ENCODE data around the gene KLHL30. TPM values are rescaled to one million over a fixed set of nuclear protein-coding genes. Genes with fewer than 3 reads are reported as not detected.

The KLHL30 gene
- total RNA-seq, 3 donors from 2014 or later = 0.15 to 0.98 (median 0.32) TPM

DNA sequence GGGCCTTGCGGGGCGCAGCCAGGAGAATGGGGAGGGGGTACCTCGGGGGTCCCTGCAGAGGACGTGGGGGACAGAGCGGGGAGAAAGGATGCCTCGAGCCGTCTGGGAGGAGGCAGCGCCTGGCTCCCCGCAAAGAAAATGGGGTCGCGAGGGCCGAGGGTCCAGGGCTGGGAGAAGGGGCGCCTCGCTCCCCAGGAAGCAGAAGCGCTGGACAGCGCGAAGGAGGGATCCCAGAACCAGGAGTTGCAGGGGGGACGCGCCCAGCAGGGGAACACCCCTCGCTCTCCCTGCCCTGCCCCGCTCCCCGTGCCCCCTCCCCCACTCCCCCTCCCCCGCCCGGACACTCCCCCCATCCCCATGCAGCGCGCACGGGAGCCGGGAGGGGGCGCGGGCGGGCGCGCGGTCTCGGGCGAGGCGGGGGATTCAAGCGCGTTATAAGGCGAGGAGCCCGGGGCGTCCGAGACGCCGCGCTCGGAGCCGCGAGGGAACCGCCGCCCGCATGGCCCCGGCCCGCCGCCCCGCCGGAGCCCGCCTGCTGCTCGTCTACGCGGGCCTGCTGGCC, 20.1 kb downstream of the KLHL30 start, which contains the start of gene ERFE:
Gene ERFE, plus strand, starts transcription at position 462 of the 562 bp plus-strand sequence. Its CDS starts 38 bp downstream, at position 500.
- Histone ChIP-seq H3K4me1 (no peaks in the 10 kb centered on the region), H3K4me3 (peak within 1 kb of the TSS; percentile 10 to 57 (median 37)), H3K27me3 (peaks cover 0 to 17% of the 10 kb centered on the region in 2 donors), H3K9me3 (no peaks in the 10 kb centered on the region), H3K27ac (no peak within 1 kb of the TSS), H3K36me3 (no peaks in the 10 kb centered on the region)
- DNase-seq (ENCODE audit: low spot score in 2 of 2) = no peak
- intact Hi-C loops (cut with DNase I; ENCODE audit: low total_unique reads) = no loop called here
- TF ChIP-seq, protein P1, sequence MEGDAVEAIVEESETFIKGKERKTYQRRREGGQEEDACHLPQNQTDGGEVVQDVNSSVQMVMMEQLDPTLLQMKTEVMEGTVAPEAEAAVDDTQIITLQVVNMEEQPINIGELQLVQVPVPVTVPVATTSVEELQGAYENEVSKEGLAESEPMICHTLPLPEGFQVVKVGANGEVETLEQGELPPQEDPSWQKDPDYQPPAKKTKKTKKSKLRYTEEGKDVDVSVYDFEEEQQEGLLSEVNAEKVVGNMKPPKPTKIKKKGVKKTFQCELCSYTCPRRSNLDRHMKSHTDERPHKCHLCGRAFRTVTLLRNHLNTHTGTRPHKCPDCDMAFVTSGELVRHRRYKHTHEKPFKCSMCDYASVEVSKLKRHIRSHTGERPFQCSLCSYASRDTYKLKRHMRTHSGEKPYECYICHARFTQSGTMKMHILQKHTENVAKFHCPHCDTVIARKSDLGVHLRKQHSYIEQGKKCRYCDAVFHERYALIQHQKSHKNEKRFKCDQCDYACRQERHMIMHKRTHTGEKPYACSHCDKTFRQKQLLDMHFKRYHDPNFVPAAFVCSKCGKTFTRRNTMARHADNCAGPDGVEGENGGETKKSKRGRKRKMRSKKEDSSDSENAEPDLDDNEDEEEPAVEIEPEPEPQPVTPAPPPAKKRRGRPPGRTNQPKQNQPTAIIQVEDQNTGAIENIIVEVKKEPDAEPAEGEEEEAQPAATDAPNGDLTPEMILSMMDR (IDR thresholded peaks at IDR 0.05) = no peak
- TF ChIP-seq POLR2A (IDR thresholded peaks at IDR 0.05) = no peak
- no peak for TF ChIP-seq POLR2AphosphoS5 (IDR thresholded peaks at IDR 0.05)

DNA sequence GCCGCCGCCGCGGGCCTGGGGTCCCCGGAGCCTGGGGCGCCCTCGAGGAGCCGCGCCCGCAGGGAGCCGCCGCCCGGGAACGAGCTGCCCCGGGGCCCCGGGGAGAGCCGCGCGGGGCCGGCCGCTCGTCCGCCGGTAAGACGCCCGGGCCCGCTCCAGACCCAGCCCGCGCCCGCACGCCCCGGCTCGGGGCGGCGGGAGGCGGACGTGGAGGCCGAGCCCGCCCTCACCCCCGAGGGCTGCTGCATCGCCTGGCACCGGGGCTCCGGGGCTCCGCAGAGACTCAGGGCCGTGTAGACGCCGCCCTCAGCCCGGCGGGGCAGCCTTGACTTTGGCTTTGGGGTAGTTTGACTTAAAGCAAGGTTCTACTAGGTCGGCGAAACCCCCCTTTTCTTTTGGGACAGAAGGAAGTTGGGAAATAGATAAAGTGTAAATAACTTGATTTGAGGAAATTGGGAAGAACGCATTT, 20.6 kb downstream of the KLHL30 start:
- H3K36me3 ChIP-seq = no peaks in the 10 kb centered on the region

DNA sequence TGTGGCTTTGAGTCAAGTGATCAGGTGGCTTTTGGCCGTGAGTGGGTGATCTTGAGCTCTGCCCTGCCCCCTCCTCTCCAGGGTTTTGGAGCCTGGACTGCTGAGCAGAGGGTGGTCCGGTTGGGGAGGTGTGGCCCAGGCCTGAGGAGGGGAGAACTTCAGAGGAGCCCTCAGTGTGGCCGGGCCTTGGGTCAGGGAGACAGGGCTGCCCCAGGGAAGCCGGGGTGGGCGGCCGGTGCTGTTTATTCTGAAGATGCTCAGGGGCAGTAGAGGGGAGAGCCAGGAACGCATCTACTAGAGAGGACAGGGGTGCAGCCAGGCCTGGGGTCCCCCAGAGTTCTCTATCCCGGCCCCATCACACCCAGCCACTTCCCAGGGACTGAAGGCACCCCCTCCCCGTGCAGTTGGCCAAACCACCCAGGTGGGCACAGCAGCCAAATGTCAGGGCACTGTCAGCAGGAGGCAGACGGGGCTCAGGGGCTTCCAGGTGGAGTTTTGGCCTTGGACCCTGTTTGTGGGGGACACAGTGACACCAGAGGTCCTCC, 21.3 kb downstream of the KLHL30 start:
- H3K4me3 ChIP-seq = peak overlapping the region in 1 of 3 donors; percentile 57
- TF ChIP-seq POLR2A (IDR thresholded peaks at IDR 0.05) (no peak), POLR2AphosphoS5 (IDR thresholded peaks at IDR 0.05) (no peak)
- TF ChIP-seq, protein P1 (IDR thresholded peaks at IDR 0.05) = no peak
- DNase-seq (ENCODE audit: low spot score in 2 of 2) = no peak
- no peak overlapping the region for H3K27ac ChIP-seq
- H3K4me1 ChIP-seq = no peaks in the 10 kb centered on the region
- H3K27me3 ChIP-seq = peaks cover 0 to 25% of the 10 kb centered on the region in 2 donors
- H3K36me3 ChIP-seq = no peaks in the 10 kb centered on the region
- H3K9me3 ChIP-seq = no peaks in the 10 kb centered on the region
- intact Hi-C loops (cut with DNase I; ENCODE audit: low total_unique reads) = no loop called here

More for the DNA sequence above, 20.6 kb downstream of the KLHL30 start:
- Histone ChIP-seq H3K4me1 (no peaks in the 10 kb centered on the region), H3K27me3 (peaks cover 0 to 22% of the 10 kb centered on the region in 2 donors), H3K27ac (no peak overlapping the region), H3K9me3 (no peaks in the 10 kb centered on the region), H3K4me3 (peak overlapping the region; percentile 8 to 57 (median 37))
- DNase-seq (ENCODE audit: low spot score in 2 of 2) = no peak
- intact Hi-C loops (cut with DNase I; ENCODE audit: low total_unique reads) = no loop called here
- TF ChIP-seq, protein P1 (IDR thresholded peaks at IDR 0.05) = no peak

DNA sequence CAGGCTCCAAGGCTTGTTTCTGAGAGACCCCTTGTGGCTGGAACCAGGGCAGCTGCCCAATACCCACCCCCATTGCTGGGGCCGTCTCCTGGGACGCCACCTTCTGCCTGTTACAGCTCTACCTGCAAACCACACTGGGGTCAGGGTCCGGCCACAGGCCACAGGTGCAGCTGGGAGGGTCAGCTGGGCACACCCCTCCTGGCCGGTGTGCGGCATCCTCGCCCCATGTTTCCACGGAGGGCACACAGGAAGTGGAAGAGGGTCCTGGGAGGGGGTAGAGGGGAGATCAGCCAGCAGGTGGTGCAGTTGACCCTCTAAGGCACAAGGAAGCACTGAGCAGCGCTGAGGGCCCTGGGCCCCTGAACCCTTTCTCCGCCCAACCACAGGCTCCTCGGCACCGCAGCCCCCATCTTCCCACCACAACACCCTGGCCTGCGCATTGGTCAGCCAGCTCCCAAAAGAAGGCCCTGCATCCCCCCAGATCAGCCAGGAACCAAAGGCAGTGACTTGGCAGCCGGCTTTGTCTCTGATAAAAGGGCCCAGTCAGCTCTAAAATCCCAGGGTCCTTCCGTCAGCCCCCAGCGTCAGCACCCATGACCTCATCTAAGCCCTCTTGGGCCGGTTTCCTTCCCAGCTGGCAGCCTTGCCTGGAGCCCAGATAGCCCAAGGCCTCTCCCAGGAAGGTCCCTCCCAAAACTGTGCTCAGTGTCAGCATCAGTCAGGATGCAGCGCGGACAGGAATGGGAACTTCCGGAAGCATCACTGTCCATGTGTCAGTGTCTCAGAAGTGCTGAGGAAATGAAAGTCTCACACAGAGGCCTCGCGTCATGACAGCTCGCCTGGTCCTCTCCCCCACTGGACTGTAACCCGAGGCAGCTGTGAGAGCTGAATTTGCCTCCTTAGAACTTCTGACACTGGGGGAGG, 22.0 kb downstream of the KLHL30 start:
- no peaks in the 10 kb centered on the region for H3K4me1 ChIP-seq
- intact Hi-C loops (cut with DNase I; ENCODE audit: low total_unique reads) = no loop called here
- H3K27me3 ChIP-seq = peaks cover 0 to 25% of the 10 kb centered on the region in 2 donors
- no peaks in the 10 kb centered on the region for H3K9me3 ChIP-seq
- TF ChIP-seq POLR2A (IDR thresholded peaks at IDR 0.05) = no peak
- TF ChIP-seq, protein P1 (IDR thresholded peaks at IDR 0.05) = no peak
- no peak for DNase-seq (ENCODE audit: low spot score in 2 of 2)
- no peaks in the 10 kb centered on the region for H3K36me3 ChIP-seq
- no peak overlapping the region for H3K4me3 ChIP-seq
- H3K27ac ChIP-seq = no peak overlapping the region

Data from breast epithelium (tissue), 4 donors.